HFF-Myc (cell line): ENCODE results near the gene FKBP10.

Experiments used
- DNase-seq: peaks from one replicate; pipeline ENCODE4 v3.0.0-alpha.2; 2011; ENCODE audit warnings: low read depth; ENCODE audit errors: extremely low read depth
- H3K4me3 ChIP-seq: replicated peaks from 2 replicates; pipeline ENCODE4 v1.5.1; 2011; ENCODE audit warnings: low read depth, mild to moderate bottlenecking, control low read depth, low read length
- CTCF ChIP-seq: IDR thresholded peaks from 2 replicates; pipeline ENCODE4 v1.5.1; 2012; ENCODE audit warnings: mild to moderate bottlenecking, low read depth, low read length, control low read depth; ENCODE audit errors: missing control alignments

Gene FKBP10

GRCh38 chr17:41864836-41865595 is 52.2 kb downstream of the FKBP10 start, which contains the start of gene KLHL11:
KLHL11 (minus strand) TSS chr17:41865423; CDS start chr17:41865370, 53 bp downstream.
- peak; percentile 67 for DNase-seq
- TF ChIP-seq CTCF: no peak
- H3K4me3 ChIP-seq: peak within 1 kb of the TSS; percentile 92

GRCh38 chr17:41865596-41865893 is 52.7 kb downstream of the FKBP10 start:
- no peak for TF ChIP-seq CTCF
- DNase-seq: no peak
- peak overlapping the region; percentile 92 for H3K4me3 ChIP-seq

GRCh38 chr17:41868568-41868967 is 55.8 kb downstream of the FKBP10 start:
- no peak overlapping the region for H3K4me3 ChIP-seq
- DNase-seq: no peak

GRCh38 chr17:41869426-41869825 is 56.6 kb downstream of the FKBP10 start:
- no peak for TF ChIP-seq CTCF
- DNase-seq: no peak
- no peak overlapping the region for H3K4me3 ChIP-seq

More at GRCh38 chr17:41868568-41868967, 55.8 kb downstream of the FKBP10 start:
- no peak for TF ChIP-seq CTCF

- no peak for TF ChIP-seq CTCF
- no peak overlapping the region for H3K4me3 ChIP-seq
- no peak for DNase-seq
Measured at GRCh38 chr17:41870097-41870496, 57.3 kb downstream of the FKBP10 start.

GRCh38 chr17:41870627-41871026 is 57.8 kb downstream of the FKBP10 start:
- H3K4me3 ChIP-seq: no peak overlapping the region
- DNase-seq: no peak
- TF ChIP-seq CTCF: no peak

- TF ChIP-seq CTCF: no peak
- no peak overlapping the region for H3K4me3 ChIP-seq
- DNase-seq: no peak
Measured at GRCh38 chr17:41871789-41872188, 59.0 kb downstream of the FKBP10 start.
